NK-92 treated with Interleukin-12 subunit alpha and Interleukin-12 subunit beta, amount 100 ng/mL, for 24 hours (cell line): ENCODE measurements around the gene COL4A5.
"Not testable (repeated sequence)": the region's sequence is repeated elsewhere in the genome, so short reads cannot be mapped to it uniquely, and the experiment has no call there.

Source experiments
- DNase-seq: peaks from one replicate; lab custom pipeline; 2025; lab: John Stamatoyannopoulos, UW

Gene COL4A5

GRCh38 chrX:108456971-108457477 is 17.4 kb downstream of the COL4A5 start:
- no peak for DNase-seq

- DNase-seq: no peak
These were observed 25.0 kb downstream of the COL4A5 start for GRCh38 chrX:108464604-108465003.

- no peak for DNase-seq
These were observed 28.8 kb downstream of the COL4A5 start for GRCh38 chrX:108468486-108468885.

GRCh38 chrX:108473979-108474378 is 34.3 kb downstream of the COL4A5 start:
- DNase-seq: no peak

- not testable (repeated sequence) for DNase-seq
These were observed 41.9 kb downstream of the COL4A5 start for GRCh38 chrX:108481528-108481927.

- DNase-seq: no peak
These were observed 44.6 kb downstream of the COL4A5 start for GRCh38 chrX:108484251-108484650.

- no peak for DNase-seq
These were observed 46.3 kb downstream of the COL4A5 start for GRCh38 chrX:108485960-108486359.

GRCh38 chrX:108494406-108495090 is 54.9 kb downstream of the COL4A5 start:
- DNase-seq: no peak

GRCh38 chrX:108511721-108512120 is 72.1 kb downstream of the COL4A5 start:
- DNase-seq: no peak

- DNase-seq: no peak
These were observed 76.5 kb downstream of the COL4A5 start for GRCh38 chrX:108516184-108516583.

- DNase-seq: no peak
These were observed 88.1 kb downstream of the COL4A5 start for GRCh38 chrX:108527724-108528123.

- no peak for DNase-seq
These were observed 97.4 kb downstream of the COL4A5 start for GRCh38 chrX:108537005-108537404.

- no peak for DNase-seq
These were observed 101.6 kb downstream of the COL4A5 start for GRCh38 chrX:108541286-108541685.

GRCh38 chrX:108557580-108557979 is 117.9 kb downstream of the COL4A5 start:
- no peak for DNase-seq

GRCh38 chrX:108558217-108558616 is 118.6 kb downstream of the COL4A5 start:
- DNase-seq: no peak

- DNase-seq: no peak
These were observed 133.5 kb downstream of the COL4A5 start for GRCh38 chrX:108573136-108573535.

- no peak for DNase-seq
These were observed 142.5 kb downstream of the COL4A5 start for GRCh38 chrX:108582151-108582550.

- no peak for DNase-seq
These were observed 145.1 kb downstream of the COL4A5 start for GRCh38 chrX:108584617-108585211.

GRCh38 chrX:108590496-108590895 is 150.9 kb downstream of the COL4A5 start:
- DNase-seq: no peak

GRCh38 chrX:108601276-108601675 is 161.6 kb downstream of the COL4A5 start:
- DNase-seq: no peak

- no peak for DNase-seq
These were observed 170.5 kb downstream of the COL4A5 start for GRCh38 chrX:108610141-108610540.

- DNase-seq: no peak
These were observed 175.0 kb downstream of the COL4A5 start for GRCh38 chrX:108614616-108615015.

- DNase-seq: no peak
These were observed 201.2 kb downstream of the COL4A5 start for GRCh38 chrX:108640817-108641216.
